Mucosa of descending colon (tissue), 3 donors: ENCODE measurements around the gene TRIM40. TPM values are rescaled to one million over a fixed set of nuclear protein-coding genes. Genes with fewer than 3 reads are reported as not detected.

ENCODE experiments used
- ATAC-seq: fragments of 200-7000 bp; cut with Tn5 transposase; one replicate; pipeline ENCODE4 v1.9.1; 2020; ENCODE audit warnings: mild to moderate bottlenecking, moderate library complexity
- DNase-seq, 3 donors: peaks; one replicate each; pipeline ENCODE4 v3.0.0-alpha.2; 2020
- H3K36me3 ChIP-seq: fragments of 200-600 bp; one replicate; pipeline ENCODE4 v1.8.0; 2021; ENCODE audit warnings: low read depth, mild to moderate bottlenecking
- H3K4me1 ChIP-seq: fragments of 200-600 bp; one replicate; pipeline ENCODE4 v1.8.0; 2021; ENCODE audit warnings: low read depth, mild to moderate bottlenecking
- H3K4me3 ChIP-seq: fragments of 200-600 bp; one replicate; pipeline ENCODE4 v1.8.0; 2021; ENCODE audit warnings: mild to moderate bottlenecking
- H3K9me3 ChIP-seq: fragments of 200-600 bp; one replicate; pipeline ENCODE4 v1.8.0; 2021; ENCODE audit warnings: mild to moderate bottlenecking
- CTCF ChIP-seq: fragments of 200-600 bp; IDR thresholded peaks from one replicate; pipeline ENCODE4 v1.8.0; 2022; ENCODE audit warnings: antibody characterized with exemption, mild to moderate bottlenecking
- intact Hi-C, 2 donors: fragments of 100-400 bp; cut with DNase I in 1 of 2; cut with micrococcal nuclease in 1 of 2; formaldehyde crosslinking; loops; one replicate each; pipeline versions ENCODE4 v1.11.0 to v1.11.1; 2022; cut with DNase I, micrococcal nuclease
- total RNA-seq, 3 donors: library from RNA; stranded (reverse); fragmentation: NEBNext Ultra II Directional in 2 of 3; extraction: Animal tissue kit (Norgen Biotek cat#: 25700) in 2 of 3; gene quantifications; one replicate each; pipeline versions ENCODE4 v1.2.1 to v1.2.4, GENCODE V29; 2021 to 2023
- donor health status: DM: no; HTN: no; CAD: no; lungs with moderate emphysema.
- donor health status: DM: no; HTN: no; CAD: no.
- donor health status: DM: no; HTN: yes; CAD: no.

Gene TRIM40
- total RNA-seq, 3 donors from 2014 or later, result 19.8 to 37.3 (median 33.4) TPM

- DNase-seq, result no peak
- ATAC-seq, result no peak
- TF ChIP-seq CTCF, result no peak
- no peak overlapping the region for H3K4me3 ChIP-seq
- H3K36me3 ChIP-seq, result no peaks in the 10 kb centered on the region
- intact Hi-C loops, result no loop called here
- no peaks in the 10 kb centered on the region for H3K9me3 ChIP-seq
- peaks cover 2% of the 10 kb centered on the region for H3K4me1 ChIP-seq
These were observed 60.0 kb downstream of the TRIM40 start for GRCh38 chr6:30195951-30196350.

GRCh38 chr6:30196376-30196775 lies 60.4 kb downstream of the TRIM40 start:
- no peak for TF ChIP-seq CTCF
- DNase-seq (no peak), ATAC-seq (no peak)
- H3K4me1 ChIP-seq, result peaks cover 6% of the 10 kb centered on the region
- no peak overlapping the region for H3K4me3 ChIP-seq
- no peaks in the 10 kb centered on the region for H3K9me3 ChIP-seq
- intact Hi-C loops, result no loop called here
- no peaks in the 10 kb centered on the region for H3K36me3 ChIP-seq

Other genes starting within 250 kb of the TRIM40 start
- 1,000 to 10,000 TPM in 2 of 3 donors, 100 to 1,000 TPM in 1; 833 to 1,988 (median 1,901) TPM for gene HLA-A, start 193.6 kb upstream of the TRIM40 start, total RNA-seq
- gene POLR1H, start 74.9 kb upstream of the TRIM40 start, total RNA-seq, result 10 to 100 TPM; 22.4 to 31.7 (median 23.0) TPM
- 100 to 1,000 TPM in 1 of 3 donors, 10 to 100 TPM in 2; 78.4 to 115 (median 82.4) TPM for gene PPP1R11, start 68.9 kb upstream of the TRIM40 start, total RNA-seq
- 1 to 10 TPM in 1 of 3 donors, under 1 TPM in 1, not detected in 1; 0.87 to 2.5 TPM for gene RNF39, start 60.4 kb upstream of the TRIM40 start, total RNA-seq
- 100 to 1,000 TPM; 121 to 202 (median 182) TPM for gene TRIM31, start 23.1 kb upstream of the TRIM40 start, total RNA-seq
- 1 to 10 TPM; 3.9 to 7.8 (median 5.3) TPM for gene TRIM10, start 25.1 kb downstream of the TRIM40 start, total RNA-seq
- 10 to 100 TPM; 37.2 to 73.2 (median 51.4) TPM for gene TRIM15, start 27.4 kb downstream of the TRIM40 start, total RNA-seq
- 10 to 100 TPM; 52.6 to 58.1 (median 53.0) TPM for gene TRIM26, start 77.3 kb downstream of the TRIM40 start, total RNA-seq
- gene TRIM39, start 190.8 kb downstream of the TRIM40 start, total RNA-seq, result 10 to 100 TPM in 2 of 3 donors, 1 to 10 TPM in 1; 9.5 to 16.2 (median 10.4) TPM
- gene RPP21, start 209.0 kb downstream of the TRIM40 start, total RNA-seq, result 10 to 100 TPM; 34.9 to 66.8 (median 35.1) TPM